ENCODE measurements around the gene CHTOP.

The CHTOP gene

DNA sequence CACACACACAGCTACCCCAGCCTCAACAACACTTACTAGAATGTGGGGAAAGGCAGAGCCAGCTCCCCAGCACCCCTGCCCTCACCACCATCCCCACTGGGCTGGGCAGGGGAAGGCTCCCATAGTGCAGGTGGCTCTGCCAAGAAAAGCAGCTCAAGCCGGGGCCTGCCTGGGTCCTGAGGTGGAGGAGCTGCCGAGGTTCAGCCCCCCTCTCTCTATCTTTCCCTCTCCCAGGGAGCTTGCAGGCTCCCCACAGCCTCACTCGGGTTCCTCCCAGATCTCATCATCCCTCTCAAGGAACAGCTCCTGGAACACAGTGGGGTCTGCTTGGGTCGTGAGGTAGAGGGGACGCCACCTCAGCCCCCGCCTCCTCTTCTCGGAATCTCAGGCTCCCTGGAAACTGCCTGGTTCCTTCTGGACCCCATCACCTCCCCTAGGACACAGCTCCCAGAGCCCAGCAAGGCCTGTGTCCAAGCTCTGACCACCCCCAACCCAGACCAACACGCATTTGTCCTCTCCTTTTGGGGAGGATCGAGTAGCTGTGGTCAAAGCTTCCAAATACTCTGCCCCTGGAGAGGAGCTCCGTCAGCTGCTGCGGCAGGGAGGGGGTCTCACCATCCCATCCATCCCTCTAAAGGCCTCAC, 21.6 kb upstream of the CHTOP start:
- H3K4me3 ChIP-seq (ENCODE audit: low read depth, low read length) = no peak overlapping the region
- TF ChIP-seq, protein P1, sequence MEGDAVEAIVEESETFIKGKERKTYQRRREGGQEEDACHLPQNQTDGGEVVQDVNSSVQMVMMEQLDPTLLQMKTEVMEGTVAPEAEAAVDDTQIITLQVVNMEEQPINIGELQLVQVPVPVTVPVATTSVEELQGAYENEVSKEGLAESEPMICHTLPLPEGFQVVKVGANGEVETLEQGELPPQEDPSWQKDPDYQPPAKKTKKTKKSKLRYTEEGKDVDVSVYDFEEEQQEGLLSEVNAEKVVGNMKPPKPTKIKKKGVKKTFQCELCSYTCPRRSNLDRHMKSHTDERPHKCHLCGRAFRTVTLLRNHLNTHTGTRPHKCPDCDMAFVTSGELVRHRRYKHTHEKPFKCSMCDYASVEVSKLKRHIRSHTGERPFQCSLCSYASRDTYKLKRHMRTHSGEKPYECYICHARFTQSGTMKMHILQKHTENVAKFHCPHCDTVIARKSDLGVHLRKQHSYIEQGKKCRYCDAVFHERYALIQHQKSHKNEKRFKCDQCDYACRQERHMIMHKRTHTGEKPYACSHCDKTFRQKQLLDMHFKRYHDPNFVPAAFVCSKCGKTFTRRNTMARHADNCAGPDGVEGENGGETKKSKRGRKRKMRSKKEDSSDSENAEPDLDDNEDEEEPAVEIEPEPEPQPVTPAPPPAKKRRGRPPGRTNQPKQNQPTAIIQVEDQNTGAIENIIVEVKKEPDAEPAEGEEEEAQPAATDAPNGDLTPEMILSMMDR (IDR thresholded peaks at IDR 0.05; ENCODE audit: low read depth, low read length, missing control alignments) = no peak
- DNase-seq (ENCODE audit: low read depth) = no peak

DNA sequence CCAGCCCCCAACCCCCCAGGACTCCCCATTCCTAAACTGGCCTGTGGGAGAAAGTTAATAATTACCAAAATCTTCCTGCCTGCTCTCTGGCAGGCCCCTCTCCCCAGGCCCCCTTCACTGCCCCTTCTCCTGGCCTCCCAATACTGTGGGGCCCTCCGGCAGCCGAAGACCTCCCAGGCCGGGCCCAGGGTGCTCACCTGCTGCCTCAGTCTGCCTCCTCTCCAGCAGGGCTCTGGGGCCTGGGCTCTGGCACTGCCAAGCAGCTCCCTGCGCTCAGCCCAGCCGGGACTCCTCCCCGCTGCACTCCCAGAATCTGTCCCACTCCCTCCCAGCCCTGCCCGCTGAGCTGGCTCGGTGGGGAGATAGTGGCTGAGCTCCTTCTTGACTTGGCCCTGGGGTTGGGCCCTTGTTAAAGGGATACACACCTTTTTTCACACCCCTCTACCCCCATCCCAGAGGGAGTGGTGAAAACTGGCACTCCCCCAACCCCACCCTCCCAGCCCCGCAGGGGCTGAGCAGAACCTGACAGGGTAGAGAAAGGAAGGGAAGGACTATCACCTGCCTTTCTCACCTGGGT, 21.0 kb upstream of the CHTOP start, which contains the start of gene S100A16:
Gene S100A16 (minus strand): TSS at position 383 of the 577 bp plus-strand sequence. CDS start 4,986 bp downstream, outside the sequence.
- no peak within 1 kb of the TSS for H3K4me3 ChIP-seq (ENCODE audit: low read depth, low read length)

DNA sequence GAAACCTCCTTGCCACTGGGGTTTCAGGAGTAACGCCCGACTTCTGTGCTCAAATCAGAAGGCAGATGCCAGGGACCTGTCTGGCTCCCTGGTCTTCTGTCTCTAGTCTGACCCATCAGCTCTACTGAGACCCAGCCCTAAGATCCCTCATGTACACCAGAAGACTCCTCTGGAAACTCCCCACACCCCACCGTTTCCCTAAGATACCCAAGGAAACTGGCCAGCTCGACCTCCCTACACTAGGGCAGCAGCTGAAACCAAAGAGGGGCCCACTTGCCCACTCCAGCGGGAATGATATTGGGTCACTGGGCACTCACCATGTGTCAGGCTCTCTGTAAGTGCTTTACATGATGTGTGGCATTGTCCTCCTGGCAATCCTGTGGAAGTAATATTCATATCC, 20.5 kb upstream of the CHTOP start:
- H3K4me3 ChIP-seq (ENCODE audit: low read depth, low read length) = no peak overlapping the region
- TF ChIP-seq, protein P1 (IDR thresholded peaks at IDR 0.05; ENCODE audit: low read depth, low read length, missing control alignments) = no peak
- no peak for DNase-seq (ENCODE audit: low read depth)

More for the DNA sequence above, 21.0 kb upstream of the CHTOP start, which contains the start of gene S100A16:
- no peak for DNase-seq (ENCODE audit: low read depth)
- TF ChIP-seq, protein P1 (IDR thresholded peaks at IDR 0.05; ENCODE audit: low read depth, low read length, missing control alignments) = no peak

DNA sequence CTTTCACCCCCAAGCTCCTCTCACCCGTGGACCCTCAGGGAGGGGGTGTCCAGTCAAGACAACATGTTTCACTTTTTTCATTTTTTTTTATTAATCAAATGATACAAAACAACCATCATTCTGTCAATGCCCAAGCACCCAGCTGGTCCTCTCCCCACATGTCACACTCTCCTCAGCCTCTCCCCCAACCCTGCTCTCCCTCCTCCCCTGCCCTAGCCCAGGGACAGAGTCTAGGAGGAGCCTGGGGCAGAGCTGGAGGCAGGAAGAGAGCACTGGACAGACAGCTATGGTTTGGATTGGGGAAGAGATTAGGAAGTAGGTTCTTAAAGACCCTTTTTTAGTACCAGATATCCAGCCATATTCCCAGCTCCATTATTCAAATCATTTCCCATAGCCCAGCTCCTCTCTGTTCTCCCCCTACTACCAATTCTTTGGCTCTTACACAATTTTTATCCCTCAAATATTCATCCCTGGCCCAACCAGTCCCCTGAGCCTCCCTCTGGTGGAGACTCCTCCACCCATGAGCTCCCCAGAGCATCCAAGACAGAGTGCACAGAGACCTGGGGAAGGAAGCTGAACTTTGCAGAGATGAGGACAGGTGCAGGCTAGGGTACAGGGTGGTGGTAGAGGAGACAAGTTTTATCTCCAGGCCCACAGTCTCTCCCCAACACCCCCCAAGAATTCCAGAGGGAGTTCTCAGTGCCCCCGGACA, 19.5 kb upstream of the CHTOP start:
- no peak for DNase-seq (ENCODE audit: low read depth)
- TF ChIP-seq, protein P1 (IDR thresholded peaks at IDR 0.05; ENCODE audit: low read depth, low read length, missing control alignments) = no peak
- H3K4me3 ChIP-seq (ENCODE audit: low read depth, low read length) = no peak overlapping the region

DNA sequence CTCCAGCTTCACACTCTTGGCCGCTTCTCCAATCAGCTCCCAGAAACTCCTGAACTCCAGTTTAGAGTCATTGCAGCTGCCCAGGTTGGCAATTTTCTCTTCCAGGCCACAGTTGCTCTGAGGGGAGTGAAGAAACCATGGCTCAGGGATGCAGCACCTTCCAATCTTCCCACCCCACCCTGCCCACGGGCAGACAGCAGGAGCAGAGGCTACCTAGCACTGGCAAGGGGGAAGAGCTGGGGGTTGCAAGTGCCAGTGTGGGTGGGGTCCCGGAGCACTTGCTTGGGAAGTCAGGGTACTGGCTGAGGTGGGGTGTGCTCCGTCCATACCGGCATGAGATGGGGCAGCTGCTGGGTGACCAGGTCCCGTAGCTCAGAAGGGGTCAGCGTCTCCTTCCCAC, 19.0 kb upstream of the CHTOP start:
- DNase-seq (ENCODE audit: low read depth) = no peak
- TF ChIP-seq, protein P1 (IDR thresholded peaks at IDR 0.05; ENCODE audit: low read depth, low read length, missing control alignments) = no peak
- no peak overlapping the region for H3K4me3 ChIP-seq (ENCODE audit: low read depth, low read length)

DNA sequence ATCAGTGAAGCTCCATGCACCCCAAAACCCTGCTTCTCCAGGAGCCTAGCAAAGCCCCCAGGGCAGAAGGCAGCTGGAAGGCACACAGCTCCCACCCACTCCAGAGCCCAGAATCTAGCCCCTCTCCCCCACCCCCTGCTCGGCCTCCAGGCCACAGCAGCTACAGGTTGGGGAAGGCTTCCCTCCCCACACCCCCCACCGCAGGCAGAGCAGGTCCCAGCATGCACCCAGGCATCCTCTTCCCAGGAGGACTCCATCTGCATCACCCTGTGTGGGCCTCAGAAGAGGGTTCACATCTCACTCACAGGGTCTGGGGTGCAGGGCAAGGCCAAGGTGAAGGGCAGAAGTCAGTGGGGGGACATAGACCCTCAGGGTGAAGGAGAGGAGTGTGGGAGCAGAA, 18.5 kb upstream of the CHTOP start:
- TF ChIP-seq, protein P1 (IDR thresholded peaks at IDR 0.05; ENCODE audit: low read depth, low read length, missing control alignments) = no peak
- no peak overlapping the region for H3K4me3 ChIP-seq (ENCODE audit: low read depth, low read length)
- no peak for DNase-seq (ENCODE audit: low read depth)

Data from GM12864 (cell line).